Activated CD4-positive, alpha-beta T cell treated with anti-CD3 and anti-CD28 coated beads for 1 hour (primary cell): ENCODE measurements around the gene SORCS2.

Experiments
- DNase-seq: peaks from one replicate; pipeline ENCODE4 v3.0.0-alpha.2; 2020

SORCS2 gene

GRCh38 chr4:7295197-7295910 lies 103.0 kb downstream of the SORCS2 start:
- no peak for DNase-seq

GRCh38 chr4:7295911-7296660 lies 103.7 kb downstream of the SORCS2 start:
- no peak for DNase-seq

- no peak for DNase-seq
Observed at GRCh38 chr4:7296661-7297335, 104.5 kb downstream of the SORCS2 start.

GRCh38 chr4:7297374-7297773 lies 105.0 kb downstream of the SORCS2 start:
- DNase-seq: no peak

GRCh38 chr4:7297881-7298280 lies 105.5 kb downstream of the SORCS2 start:
- DNase-seq: no peak

- DNase-seq: no peak
Observed at GRCh38 chr4:7298619-7299009, 106.3 kb downstream of the SORCS2 start.

GRCh38 chr4:7299010-7299907 lies 106.9 kb downstream of the SORCS2 start:
- no peak for DNase-seq

- no peak for DNase-seq
Observed at GRCh38 chr4:7299908-7300710, 107.8 kb downstream of the SORCS2 start.

GRCh38 chr4:7300711-7301095 lies 108.4 kb downstream of the SORCS2 start:
- no peak for DNase-seq

GRCh38 chr4:7301126-7301785 lies 108.9 kb downstream of the SORCS2 start:
- no peak for DNase-seq

- no peak for DNase-seq
Observed at GRCh38 chr4:7301846-7302630, 109.7 kb downstream of the SORCS2 start.

- no peak for DNase-seq
Observed at GRCh38 chr4:7302781-7303404, 110.6 kb downstream of the SORCS2 start.

GRCh38 chr4:7303561-7303960 lies 111.2 kb downstream of the SORCS2 start:
- DNase-seq: no peak

- DNase-seq: no peak
Observed at GRCh38 chr4:7304436-7304835, 112.1 kb downstream of the SORCS2 start.

- no peak for DNase-seq
Observed at GRCh38 chr4:7306021-7306965, 114.0 kb downstream of the SORCS2 start.

- DNase-seq: no peak
Observed at GRCh38 chr4:7306986-7307385, 114.6 kb downstream of the SORCS2 start.

- no peak for DNase-seq
Observed at GRCh38 chr4:7307394-7308099, 115.2 kb downstream of the SORCS2 start.

- no peak for DNase-seq
Observed at GRCh38 chr4:7309181-7309580, 116.8 kb downstream of the SORCS2 start.
